GM21576 (cell line): ENCODE measurements around the gene MSMO1.
"Not testable (repeated sequence)": the region's sequence is repeated elsewhere in the genome, so short reads cannot be mapped to it uniquely, and the experiment has no call there.

Experiments
- ATAC-seq: cut with Tn5 transposase; IDR thresholded peaks from one replicate; pipeline ENCODE4 v1.9.1; 2021; ENCODE audit warnings: mild to moderate bottlenecking, moderate library complexity; ENCODE audit not compliant: unreplicated experiment

MSMO1 gene

GRCh38 chr4:165327211-165328100, at the start of gene MSMO1:
TSS of gene MSMO1 (plus strand) at chr4:165327669. CDS start at chr4:165333371, 5,702 bp downstream.
- peak; percentile 97 for ATAC-seq

DNA sequence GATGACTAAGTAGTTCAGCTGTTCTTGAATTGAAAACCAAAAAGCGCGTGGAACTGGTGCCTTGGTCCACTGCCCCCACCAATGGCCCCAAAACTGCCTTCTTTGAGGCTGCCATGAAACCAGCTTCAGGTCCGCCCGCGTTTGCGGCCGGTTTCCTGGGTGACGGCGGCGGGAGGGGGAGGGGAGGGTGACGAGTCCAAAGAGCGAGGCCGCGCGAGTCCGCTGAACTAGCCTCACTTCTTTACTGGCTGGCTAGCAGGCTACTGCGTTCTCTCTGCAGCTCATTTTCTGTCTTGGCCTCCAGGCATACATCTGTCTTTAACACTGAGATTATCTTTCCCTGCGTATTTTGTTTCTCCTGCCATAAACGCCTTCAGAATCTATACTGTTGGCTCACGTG, 47.9 kb upstream of the MSMO1 start:
- ATAC-seq, result not testable (repeated sequence)

GRCh38 chr4:165284697-165285096, 42.8 kb upstream of the MSMO1 start:
- ATAC-seq, result not testable (repeated sequence)

GRCh38 chr4:165286619-165287340, 40.7 kb upstream of the MSMO1 start:
- ATAC-seq, result peak; percentile 85

DNA sequence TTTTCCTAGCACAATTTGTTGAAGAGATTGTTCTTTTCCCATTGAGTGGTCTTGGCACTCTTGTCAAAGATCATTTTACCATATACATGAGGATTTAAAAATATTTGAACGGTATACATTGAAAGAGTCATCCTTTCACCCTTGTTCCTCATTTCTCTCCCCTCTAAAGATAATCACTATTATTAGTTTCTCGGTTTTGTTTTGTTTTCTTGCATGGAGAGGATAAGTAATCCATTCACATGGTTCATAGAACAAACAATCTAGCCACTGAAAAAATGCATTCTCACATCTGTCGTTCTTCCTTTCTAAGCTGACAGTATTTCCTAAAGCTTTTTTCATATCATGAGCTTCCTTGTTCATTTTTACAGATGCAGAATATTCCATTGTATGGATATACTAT, 39.2 kb upstream of the MSMO1 start:
- ATAC-seq, result no peak

GRCh38 chr4:165288639-165289422, 38.6 kb upstream of the MSMO1 start:
- no peak for ATAC-seq

DNA sequence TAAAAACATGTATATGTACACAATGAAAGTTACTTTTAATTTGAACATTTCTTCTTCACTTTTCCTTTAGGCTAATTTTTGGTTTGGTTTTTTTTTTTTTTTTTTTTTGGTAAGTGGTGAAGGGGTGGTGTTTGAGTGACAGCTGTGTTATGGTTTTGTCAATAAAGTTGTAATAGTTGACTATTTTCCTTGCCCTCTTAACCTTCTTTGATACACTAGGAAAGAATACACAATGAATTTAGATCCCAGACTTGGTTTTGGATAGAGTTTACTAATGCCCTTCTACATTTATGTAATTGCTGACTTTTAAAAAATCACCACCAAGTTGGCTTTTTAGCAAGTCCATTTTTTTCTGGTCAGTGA, 38.1 kb upstream of the MSMO1 start:
- no peak for ATAC-seq

DNA sequence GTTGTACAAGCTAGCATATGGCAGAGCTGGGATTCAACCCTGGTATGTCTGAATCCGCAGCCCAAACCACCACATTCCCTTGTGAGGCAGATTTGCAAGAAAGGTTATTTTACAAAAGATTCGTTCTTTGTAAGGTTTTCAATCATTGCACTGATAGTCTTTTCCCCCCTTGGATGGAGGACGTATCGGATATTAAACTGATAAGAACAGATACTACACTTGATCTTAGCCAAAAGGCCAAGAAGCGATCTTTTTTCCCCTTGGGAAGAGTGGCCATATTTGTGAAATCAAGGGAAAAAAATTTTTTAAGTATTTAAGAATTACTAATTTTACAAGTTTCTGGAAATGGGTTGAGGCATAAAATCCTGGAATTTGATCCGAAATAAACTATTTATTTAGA, 34.4 kb upstream of the MSMO1 start:
- no peak for ATAC-seq

DNA sequence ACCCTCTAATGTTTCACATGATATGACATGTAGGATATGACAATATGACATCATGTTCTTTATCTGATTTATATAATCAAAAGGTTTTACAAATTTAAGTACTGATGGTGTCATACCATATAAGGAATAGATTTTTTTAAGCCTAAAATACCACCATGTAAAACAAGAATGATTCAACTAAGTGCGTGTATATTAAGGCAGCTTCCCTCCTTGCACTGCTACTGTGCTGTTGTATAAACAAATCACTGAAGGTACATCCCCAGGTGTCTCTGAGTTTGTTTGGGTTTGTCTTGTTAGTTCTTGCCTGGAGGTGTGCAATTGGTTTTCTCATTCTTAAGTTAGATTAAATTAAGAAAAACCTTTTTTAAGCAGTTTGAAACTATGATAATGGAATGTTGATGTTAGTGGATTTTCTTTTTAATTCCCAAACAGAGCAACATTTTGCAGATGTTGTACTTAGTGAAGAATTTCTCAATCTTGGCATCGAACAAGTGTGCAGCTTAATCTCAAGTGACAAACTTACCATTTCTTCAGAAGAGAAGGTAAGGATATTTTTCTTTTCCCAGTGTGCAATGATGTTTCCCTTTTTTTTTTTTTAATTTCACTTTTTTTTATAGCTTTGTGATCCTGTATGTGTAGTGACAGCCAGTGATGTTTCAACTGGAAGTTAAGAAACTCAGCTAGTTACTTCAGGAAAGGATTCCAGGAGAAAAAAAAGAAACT, 33.4 kb upstream of the MSMO1 start:
- ATAC-seq, result no peak

DNA sequence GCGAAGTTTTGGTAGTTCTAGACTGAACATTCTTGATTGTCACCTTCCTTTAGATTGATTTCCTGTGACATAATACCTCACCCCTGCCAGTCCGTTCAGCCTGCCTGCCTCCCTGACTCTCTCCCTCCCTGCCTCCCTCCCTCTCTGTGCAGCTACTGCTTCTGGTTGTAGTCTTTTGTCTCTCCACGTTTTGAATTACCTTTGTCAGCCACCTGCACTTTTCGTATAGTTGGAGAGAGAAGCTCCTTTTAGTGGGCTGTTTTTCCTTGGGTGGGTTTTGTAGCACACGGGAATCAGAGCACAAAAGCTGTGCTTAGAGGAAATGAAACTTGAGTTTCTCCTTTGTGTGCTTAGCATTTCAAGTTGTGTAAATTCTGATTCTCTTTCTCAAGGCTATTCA, 32.6 kb upstream of the MSMO1 start:
- ATAC-seq, result peak; percentile 97

DNA sequence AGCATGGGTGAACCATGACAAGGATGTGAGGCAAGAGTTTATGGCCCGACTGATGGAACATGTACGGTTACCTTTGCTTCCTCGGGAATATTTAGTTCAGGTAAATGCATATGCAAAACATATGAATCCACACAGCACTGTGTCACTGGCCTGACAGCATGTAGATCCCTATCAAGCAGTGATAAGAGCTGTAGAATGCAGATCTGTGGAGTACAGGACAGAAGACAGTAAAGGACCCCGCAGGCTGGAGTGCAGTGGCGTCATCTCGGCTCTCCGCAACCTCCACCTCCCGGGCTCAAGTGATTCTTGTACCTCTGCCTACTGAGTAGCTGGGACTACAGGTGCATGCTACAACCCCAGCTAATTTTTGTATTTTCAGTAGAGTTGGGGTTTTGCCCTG, 29.8 kb upstream of the MSMO1 start:
- ATAC-seq, result no peak

DNA sequence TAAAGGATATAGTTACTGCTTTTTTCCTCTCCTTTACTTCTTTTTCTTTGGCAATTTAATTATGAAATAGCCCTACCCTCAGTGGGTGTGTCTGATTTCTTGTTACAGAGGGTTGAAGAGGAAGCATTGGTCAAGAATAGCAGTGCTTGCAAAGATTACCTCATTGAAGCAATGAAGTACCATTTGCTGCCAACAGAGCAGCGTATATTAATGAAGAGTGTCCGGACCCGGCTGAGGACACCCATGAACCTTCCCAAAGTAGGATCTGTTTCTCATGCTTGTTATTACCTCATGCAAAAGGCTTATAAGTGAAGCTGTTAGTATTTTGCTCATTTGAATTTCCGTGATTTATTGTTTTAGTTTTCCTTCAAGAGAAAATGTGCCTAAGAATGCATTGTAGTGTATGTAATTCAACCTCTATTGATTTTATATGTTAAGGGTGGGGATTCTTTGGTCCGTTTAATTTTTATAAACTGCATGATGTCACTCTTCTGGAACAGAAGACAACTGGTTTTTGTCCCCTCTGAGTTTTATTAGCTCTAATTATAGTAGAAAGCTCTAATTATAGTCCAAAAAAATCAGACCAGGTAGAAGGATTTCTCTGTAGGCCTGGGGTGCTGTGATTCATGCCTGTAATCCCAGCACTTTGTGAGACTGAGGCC, 27.9 kb upstream of the MSMO1 start:
- ATAC-seq, result no peak

DNA sequence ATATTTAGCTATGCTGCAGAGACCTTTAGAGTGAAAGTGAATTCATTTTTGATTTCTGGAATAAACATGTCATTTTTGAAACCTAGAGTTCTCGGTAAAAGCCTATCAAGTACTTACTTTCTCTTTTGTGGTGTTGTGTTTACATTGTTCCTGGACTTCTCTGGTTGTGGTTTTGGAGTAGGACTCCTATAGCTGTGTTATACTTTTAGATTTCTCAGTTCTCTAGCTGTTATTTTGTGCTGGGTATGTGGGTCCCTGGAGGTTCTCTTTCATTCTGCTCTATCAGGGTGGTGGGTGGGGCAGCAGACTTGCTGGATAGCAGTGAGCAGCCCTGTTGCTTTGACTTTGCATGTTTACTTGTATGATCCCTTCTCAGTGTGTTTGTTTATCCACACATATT, 25.6 kb upstream of the MSMO1 start:
- ATAC-seq, result peak; percentile 97

- no peak for ATAC-seq
Observed at GRCh38 chr4:165302658-165303057, 24.8 kb upstream of the MSMO1 start.

- ATAC-seq, result no peak
Observed at GRCh38 chr4:165308166-165308565, 19.3 kb upstream of the MSMO1 start.

DNA sequence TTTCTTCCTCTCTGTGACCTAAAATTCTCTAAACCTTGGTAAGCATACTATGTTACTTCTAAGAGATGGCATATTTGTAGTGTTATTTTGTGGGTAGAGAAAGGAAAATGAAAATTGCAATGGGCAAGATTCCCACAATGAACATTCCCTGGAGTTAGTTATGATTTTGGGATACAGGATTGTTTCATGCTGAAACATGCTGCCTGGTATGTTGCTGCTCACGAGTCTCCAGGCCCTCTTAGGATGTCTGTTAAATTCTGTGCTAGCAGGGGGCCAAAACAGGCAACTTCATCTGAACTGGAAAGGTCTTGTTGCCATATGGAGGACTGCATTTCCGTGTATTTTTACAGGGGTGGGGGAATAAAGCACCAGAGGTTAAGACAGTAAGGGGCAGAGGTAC, 18.9 kb upstream of the MSMO1 start:
- ATAC-seq, result no peak

GRCh38 chr4:165309456-165309855, 18.0 kb upstream of the MSMO1 start:
- ATAC-seq, result no peak

GRCh38 chr4:165312506-165312905, 15.0 kb upstream of the MSMO1 start:
- ATAC-seq, result no peak

DNA sequence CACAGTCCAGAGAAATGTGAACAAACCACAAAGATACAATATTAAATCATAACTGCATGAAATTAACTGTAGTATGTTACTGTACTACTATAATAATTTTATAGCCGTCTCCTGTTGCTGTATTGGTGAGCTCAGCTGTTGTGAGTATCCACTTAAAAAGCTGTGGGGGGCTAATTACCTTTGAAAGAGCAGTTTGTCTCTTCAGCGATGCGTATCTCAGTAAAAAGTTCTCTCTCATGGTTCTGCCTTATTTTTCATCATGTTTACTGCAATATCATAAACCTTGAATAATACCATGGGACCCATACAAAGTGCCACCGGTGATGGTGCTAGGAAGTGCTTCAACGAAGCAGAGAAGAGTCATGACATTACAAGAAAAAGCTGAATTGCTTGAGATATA, 8.4 kb upstream of the MSMO1 start:
- ATAC-seq, result no peak

- ATAC-seq, result no peak
Observed at GRCh38 chr4:165319509-165319908, 8.0 kb upstream of the MSMO1 start.
